GM20000 (cell line): Measurements from ENCODE around the gene UBE2R2.
A peak's percentile ranks its signal among the peaks of the same experiment; 100 is the strongest.
"Not testable (repeated sequence)": the region's sequence is repeated elsewhere in the genome, so short reads cannot be mapped to it uniquely, and the experiment has no call there.

ENCODE experiments used
- DNase-seq: peaks from one replicate; pipeline ENCODE4 v3.0.0; 2012; ENCODE audit warnings: low spot score
- TF ChIP-seq, protein P1 (sequence below): IDR thresholded peaks from 2 replicates; pipeline ENCODE4 v1.5.1; 2012; ENCODE audit warnings: mild to moderate bottlenecking, control low read depth; ENCODE audit errors: extremely low read depth, missing control alignments

Gene UBE2R2

DNA sequence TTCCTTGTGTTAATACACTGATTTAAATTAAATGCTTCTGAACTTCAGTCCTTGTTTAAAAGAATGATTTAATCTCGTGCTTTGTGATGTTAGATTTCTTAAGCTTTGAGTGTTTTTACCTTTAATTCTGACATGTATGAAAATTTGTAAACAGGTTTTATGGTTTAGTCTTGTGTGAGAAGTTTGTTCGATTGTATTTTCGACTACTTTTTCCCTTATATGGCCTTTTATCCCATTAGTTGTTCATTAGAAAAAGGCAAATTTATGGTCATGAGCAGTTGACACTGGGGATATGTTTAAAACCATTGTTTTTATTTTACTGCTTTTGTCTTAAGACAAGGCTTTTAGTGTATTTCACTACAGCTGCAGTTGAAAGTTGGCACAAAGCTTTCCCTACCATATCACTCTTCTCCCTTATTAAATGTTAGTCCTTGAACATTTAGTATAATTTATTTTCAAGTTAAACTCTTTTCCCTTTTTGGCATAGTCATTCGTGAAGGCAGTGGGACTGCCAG is 3.3 kb downstream of the UBE2R2 start:
- no peak for DNase-seq
- TF ChIP-seq, protein P1, sequence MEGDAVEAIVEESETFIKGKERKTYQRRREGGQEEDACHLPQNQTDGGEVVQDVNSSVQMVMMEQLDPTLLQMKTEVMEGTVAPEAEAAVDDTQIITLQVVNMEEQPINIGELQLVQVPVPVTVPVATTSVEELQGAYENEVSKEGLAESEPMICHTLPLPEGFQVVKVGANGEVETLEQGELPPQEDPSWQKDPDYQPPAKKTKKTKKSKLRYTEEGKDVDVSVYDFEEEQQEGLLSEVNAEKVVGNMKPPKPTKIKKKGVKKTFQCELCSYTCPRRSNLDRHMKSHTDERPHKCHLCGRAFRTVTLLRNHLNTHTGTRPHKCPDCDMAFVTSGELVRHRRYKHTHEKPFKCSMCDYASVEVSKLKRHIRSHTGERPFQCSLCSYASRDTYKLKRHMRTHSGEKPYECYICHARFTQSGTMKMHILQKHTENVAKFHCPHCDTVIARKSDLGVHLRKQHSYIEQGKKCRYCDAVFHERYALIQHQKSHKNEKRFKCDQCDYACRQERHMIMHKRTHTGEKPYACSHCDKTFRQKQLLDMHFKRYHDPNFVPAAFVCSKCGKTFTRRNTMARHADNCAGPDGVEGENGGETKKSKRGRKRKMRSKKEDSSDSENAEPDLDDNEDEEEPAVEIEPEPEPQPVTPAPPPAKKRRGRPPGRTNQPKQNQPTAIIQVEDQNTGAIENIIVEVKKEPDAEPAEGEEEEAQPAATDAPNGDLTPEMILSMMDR, result no peak

GRCh38 chr9:33823801-33824200 is 6.8 kb downstream of the UBE2R2 start:
- TF ChIP-seq, protein P1, result no peak

GRCh38 chr9:33827285-33827684 is 10.3 kb downstream of the UBE2R2 start:
- DNase-seq, result not testable (repeated sequence)

More at GRCh38 chr9:33823801-33824200, 6.8 kb downstream of the UBE2R2 start:
- DNase-seq, result peak; percentile 36

- DNase-seq, result not testable (repeated sequence)
Observed at GRCh38 chr9:33829641-33830230, 12.8 kb downstream of the UBE2R2 start.

- no peak for DNase-seq
- TF ChIP-seq, protein P1, result no peak
Observed at GRCh38 chr9:33835625-33836260, 18.8 kb downstream of the UBE2R2 start.

GRCh38 chr9:33836261-33836660 is 19.3 kb downstream of the UBE2R2 start:
- not testable (repeated sequence) for DNase-seq

DNA sequence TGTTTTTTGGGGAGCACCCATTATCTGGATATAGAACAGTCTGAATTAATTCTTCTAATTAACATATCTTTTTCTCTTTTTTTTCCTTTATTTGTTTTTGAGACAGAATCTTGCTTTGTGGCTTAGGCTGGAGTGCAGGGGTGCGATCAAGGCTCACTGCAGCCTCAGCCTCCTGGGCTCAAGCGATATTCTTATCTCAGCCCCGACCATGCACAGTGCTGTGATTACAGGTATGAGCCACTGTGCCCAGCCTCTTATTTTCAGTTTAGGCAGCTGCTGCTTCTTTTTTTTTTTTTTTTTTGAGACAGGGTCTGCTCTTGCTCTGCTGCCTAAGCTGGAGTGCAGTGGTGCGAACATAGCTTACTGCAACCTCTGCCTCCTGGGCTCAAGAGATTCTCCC is 20.2 kb downstream of the UBE2R2 start:
- no peak for DNase-seq
- TF ChIP-seq, protein P1, result no peak

GRCh38 chr9:33840381-33840780 is 23.4 kb downstream of the UBE2R2 start:
- DNase-seq, result no peak
- TF ChIP-seq, protein P1, result no peak

DNA sequence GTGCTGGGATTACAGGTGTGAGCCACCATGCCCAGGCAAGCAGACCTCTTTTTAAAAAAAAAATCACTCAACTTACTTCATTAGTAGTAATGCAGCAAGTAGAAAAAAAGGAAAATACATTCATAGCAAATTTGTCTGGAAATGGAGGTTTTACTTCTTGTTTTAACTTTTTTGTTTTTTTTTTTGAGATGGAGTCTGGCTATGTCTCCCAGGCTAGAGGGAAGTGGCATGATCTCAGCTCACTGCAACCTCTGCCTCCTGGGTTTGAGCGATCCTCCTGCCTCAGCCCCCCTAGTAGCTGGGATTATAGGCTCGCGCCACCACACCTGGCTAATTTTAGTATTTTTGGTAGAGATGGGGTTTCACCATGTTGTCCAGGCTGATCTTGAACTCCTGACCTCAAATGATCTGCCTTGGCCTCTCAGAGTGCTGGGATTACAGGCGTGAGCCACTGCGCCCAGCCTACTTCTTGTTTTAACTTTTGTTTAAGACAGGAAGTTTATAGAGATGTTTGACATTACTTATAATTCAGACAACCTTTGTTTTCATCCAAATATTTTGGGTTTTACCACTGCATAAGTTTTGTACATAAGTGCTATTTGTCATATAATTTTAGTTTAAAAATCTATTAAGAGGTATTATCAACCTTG is 26.5 kb downstream of the UBE2R2 start:
- TF ChIP-seq, protein P1, result no peak
- no peak for DNase-seq
